Fibroblast of pulmonary artery (primary cell): Measurements from ENCODE around the gene LCNL1.
"Not testable (repeated sequence)": the region's sequence is repeated elsewhere in the genome, so short reads cannot be mapped to it uniquely, and the experiment has no call there.

ENCODE experiments used
- DNase-seq: peaks from one replicate; pipeline ENCODE4 v3.0.0-alpha.2; 2010; ENCODE audit warnings: low read depth
- H3K4me3 ChIP-seq: replicated peaks from 2 replicates; pipeline ENCODE4 v1.5.1; 2011; ENCODE audit warnings: low read depth, mild to moderate bottlenecking, control low read depth, low read length, moderate library complexity
- TF ChIP-seq, protein P1 (sequence below): IDR thresholded peaks from 2 replicates; pipeline ENCODE4 v1.5.1; 2011; ENCODE audit warnings: mild to moderate bottlenecking, control low read depth, low read length, inconsistent platforms; ENCODE audit errors: missing control alignments

The LCNL1 gene

DNA sequence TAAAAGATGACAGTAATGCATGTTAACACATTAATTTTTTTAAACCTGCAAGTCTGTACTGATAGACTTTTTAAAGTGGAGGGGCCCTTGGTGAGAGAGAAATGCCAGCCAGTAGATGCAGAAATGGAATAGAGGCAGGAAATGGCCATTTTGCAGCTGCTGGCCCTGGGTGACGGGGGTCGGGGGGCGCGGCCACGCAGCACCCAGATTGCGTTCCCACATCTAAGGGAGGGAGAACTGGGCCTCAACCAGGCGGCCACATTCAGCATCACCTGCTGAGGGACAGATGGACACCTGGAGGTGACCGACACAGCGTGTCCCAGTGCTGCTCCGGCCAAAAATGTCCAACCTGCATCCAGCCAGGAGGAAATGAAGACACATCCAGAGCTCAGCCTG lies 19.9 kb downstream of the LCNL1 start:
- no peak for DNase-seq

DNA sequence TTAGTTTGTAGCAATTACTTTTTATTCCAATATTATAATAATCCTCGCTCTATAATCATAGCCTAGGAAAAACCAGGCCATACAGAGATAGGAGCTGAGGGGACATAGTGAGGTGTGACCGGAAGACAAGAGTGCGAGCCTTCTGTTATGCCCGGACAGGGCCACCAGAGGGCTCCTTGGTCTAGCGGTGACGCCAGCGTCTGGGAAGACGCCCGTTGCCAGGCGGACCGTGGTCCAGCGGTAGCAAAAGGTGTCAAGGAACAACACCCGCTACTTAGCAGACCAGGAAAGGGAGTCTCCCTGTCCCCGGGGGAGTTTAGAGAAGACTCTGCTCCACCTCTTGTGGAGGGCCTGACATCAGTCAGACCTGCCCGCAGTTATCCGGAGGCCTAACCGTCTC lies 21.5 kb downstream of the LCNL1 start:
- TF ChIP-seq, protein P1, sequence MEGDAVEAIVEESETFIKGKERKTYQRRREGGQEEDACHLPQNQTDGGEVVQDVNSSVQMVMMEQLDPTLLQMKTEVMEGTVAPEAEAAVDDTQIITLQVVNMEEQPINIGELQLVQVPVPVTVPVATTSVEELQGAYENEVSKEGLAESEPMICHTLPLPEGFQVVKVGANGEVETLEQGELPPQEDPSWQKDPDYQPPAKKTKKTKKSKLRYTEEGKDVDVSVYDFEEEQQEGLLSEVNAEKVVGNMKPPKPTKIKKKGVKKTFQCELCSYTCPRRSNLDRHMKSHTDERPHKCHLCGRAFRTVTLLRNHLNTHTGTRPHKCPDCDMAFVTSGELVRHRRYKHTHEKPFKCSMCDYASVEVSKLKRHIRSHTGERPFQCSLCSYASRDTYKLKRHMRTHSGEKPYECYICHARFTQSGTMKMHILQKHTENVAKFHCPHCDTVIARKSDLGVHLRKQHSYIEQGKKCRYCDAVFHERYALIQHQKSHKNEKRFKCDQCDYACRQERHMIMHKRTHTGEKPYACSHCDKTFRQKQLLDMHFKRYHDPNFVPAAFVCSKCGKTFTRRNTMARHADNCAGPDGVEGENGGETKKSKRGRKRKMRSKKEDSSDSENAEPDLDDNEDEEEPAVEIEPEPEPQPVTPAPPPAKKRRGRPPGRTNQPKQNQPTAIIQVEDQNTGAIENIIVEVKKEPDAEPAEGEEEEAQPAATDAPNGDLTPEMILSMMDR: peak; percentile 26
- not testable (repeated sequence) for DNase-seq, H3K4me3 ChIP-seq

More for the DNA sequence above, 19.9 kb downstream of the LCNL1 start:
- H3K4me3 ChIP-seq: no peak overlapping the region
- TF ChIP-seq, protein P1: no peak

DNA sequence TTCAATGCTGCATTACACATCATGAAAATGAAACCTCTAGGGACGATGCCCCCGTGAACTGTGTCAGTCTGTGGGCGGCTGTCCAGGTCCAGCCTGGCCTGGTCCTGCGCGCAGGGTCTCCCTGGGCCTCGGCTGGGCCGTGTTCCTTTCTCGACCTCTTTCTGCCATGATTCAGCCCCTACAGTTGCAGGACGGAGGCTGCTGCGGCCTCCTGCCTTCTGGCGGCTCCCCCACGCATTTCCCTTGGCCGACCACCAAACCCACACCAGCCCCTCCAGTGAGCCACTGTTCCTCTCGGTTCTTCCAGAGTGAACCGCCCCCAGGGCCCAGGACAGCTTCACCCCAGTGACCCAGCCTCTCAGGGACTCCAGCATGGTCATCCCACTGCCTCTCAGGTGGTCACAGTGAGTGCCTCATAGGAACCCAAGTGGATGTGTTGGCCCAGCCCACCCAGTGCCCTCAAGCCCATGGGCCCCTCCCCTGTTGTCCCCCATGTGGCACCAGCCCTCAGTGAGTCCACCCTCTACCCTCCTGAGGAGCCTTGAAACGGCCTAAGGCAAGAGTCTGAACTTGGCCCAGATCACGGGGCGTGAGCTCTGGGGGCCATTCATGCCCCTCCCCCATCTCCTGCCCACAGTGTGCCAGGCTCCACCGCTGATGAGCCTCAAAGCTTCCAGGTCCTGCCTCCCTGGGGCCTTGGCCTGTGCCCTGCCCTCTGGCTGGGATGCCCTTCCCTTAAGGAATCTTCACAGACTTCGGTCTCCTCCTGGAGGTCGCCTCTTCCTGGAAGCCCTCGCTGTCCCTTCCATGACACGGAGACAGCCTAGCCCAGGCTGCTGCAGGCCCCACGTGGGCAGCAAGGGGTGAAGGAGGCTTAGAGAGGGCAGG lies 23.6 kb downstream of the LCNL1 start:
- peak; percentile 43 for DNase-seq
- TF ChIP-seq, protein P1: no peak
- no peak overlapping the region for H3K4me3 ChIP-seq

DNA sequence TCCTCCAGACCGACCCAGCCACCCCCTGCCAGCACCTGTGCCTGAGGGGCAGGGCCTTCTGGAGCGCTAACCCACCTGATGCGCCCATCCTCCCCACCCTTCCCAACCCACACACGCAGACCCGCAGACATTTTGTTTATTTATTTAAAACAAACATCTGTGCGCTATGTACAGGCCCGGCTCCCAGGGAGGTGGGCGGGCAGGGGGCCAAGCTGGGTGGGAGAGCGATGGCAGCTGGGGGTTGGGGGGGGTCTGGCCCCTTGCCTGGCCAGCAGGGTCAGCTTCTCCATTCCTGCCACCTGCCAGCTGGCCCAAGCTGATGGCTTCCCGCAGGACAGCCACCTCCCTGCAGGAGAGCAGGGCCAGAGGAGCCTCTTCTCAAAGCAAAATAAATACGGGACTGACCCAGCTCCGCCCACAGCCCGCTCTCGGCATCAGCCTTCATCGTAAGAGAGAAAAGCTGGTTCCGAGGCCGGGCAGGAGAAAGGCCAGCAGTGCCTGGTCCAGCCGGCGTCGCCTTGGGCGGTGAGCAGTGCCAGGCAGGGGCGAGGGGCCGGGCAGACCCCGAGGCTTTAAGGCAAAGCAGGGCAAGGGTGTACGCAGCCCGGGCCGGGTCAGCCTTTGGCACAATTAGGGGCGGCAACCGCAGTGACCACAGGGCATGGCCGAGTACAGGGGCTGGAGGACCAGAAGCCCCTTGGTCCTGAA lies 24.5 kb downstream of the LCNL1 start:
- DNase-seq: no peak
- H3K4me3 ChIP-seq: no peak overlapping the region
- TF ChIP-seq, protein P1: no peak

DNA sequence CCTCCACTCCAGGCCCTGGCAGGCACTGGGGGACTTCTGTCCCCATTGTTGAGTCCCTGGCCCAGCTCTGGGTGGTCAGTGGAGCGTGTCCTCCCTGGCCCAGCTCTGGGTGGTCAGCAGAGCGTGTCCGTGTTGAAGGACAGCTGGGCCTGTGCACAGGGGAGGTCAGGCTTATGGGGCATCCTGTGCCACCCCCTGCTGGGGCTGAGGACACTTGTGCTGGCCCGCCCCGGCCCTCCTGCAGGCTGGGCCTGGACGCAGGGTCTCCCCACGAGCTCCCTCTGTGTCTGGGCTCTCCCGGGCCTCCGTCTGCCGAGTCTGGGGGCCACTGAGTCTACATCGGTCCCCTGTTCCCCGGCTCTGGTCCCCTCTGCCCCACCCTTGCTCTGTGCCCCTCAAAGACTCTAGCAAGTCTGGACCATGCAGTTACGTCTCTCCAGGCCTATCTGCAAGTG lies 25.1 kb downstream of the LCNL1 start:
- TF ChIP-seq, protein P1: no peak
- H3K4me3 ChIP-seq: no peak overlapping the region
- DNase-seq: no peak

DNA sequence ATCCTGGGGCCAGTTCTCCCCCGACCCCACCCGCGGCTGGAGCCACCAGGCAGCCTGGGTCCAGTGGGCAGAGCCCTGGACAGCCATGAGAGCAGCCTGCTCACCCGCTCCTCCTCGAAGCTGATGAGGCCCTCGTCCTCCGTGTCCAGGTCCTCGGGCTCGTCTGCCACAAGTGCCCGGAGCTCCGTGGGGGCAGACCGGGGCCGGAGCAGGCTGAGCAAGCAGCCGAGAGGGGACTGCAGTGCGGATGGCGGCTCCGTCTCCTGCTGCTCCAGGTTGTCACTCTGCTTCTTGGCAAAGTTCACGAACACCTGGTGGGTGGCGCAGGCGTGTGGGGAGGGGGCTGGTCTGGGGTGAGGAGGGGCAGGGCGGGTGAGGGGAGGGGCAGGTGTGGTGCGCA lies 25.5 kb downstream of the LCNL1 start:
- DNase-seq: no peak
- TF ChIP-seq, protein P1: no peak
- H3K4me3 ChIP-seq: no peak overlapping the region
